ENCODE results near the gene IFNA10.
"Not testable (repeated sequence)": the region's sequence is repeated elsewhere in the genome, so short reads cannot be mapped to it uniquely, and the experiment has no call there.

Gene IFNA10

GRCh38 chr9:21187487-21187886 is 19.5 kb downstream of the IFNA10 start, which contains the start of gene IFNA4:
Gene IFNA4 (minus strand): TSS chr9:21187587. CDS start chr9:21187531, 56 bp downstream.
- DNase-seq = not testable (repeated sequence)

- peak; percentile 74 for DNase-seq
Observed at GRCh38 chr9:21182810-21183736, 23.9 kb downstream of the IFNA10 start.

DNA sequence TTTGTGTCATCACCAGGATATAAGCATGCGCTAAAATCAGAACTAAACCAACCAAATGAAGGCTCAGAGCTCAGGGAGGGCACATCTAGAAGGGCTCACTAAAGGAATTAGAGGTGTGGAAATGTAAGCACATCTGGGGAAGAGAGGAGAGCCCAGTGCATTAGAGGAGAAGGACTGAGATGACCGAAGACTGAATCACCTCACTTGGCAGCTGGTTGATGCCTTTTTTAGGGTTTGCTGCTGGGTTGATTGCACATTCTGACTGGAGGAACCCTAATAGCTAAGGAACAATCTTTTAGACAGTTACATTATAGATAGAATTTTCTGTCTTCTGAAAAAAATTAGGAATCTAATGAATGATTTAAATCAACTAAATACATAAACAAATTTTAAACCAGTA is 32.3 kb downstream of the IFNA10 start:
- DNase-seq = no peak

DNA sequence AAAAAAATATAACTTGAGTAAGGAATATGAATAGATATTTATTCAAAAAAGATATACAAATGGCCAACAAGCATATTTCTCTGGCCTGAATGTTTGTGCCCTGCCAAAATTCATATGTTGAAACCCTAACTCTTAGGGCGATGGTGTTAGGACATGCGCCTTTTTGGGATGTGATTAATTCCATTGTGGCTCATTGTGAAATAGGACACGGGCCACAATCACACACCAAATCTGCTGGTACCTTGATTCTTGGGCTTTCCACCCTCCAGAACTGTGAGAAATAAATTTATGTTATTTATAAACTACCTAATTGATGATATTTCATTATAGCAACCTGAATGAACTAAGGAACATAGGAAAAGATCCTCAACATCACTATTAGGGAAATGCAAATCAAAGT is 34.8 kb downstream of the IFNA10 start:
- DNase-seq = no peak

GRCh38 chr9:21171351-21171750 is 35.6 kb downstream of the IFNA10 start:
- no peak for DNase-seq

- DNase-seq = not testable (repeated sequence)
Observed at GRCh38 chr9:21166560-21166959, 40.4 kb downstream of the IFNA10 start, which contains the start of gene IFNA21. Gene IFNA21 (minus strand): TSS chr9:21166660. CDS start chr9:21166612, 48 bp downstream.

- no peak for DNase-seq
Observed at GRCh38 chr9:21165516-21165915, 41.4 kb downstream of the IFNA10 start.

DNA sequence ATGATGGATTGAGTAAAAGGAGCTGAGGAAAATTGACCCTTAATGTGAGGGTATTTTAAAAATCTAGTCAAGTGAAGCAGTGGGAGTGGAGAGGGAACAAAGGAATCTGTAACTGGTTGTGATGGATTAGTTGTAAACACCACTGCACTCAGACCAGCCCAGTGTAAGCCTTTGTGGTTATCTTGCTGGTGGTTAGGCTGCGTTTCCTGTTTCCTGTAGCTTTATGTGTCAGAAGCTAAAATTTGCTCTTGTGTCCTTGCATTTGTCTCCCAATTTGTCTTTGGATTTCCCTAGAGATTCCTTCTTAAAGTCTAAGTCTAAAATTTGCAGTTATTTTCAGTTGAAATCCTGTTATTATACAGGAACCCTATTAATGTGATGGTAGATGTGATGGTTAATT is 46.8 kb downstream of the IFNA10 start:
- peak; percentile 55 for DNase-seq
